Astrocyte (in vitro differentiated cells and primary cell): Measurements from ENCODE around the gene BCAS1. TPM values are rescaled to one million over a fixed set of nuclear protein-coding genes. Genes with fewer than 3 reads are reported as not detected.

Source experiments
- DNase-seq: peaks from one replicate; pipeline ENCODE4 v3.0.0-alpha.2; 2010; ENCODE audit warnings: low read depth
- FAIRE-seq: peaks from 2 replicates; lab custom pipeline; 2011; peaks lifted over from hg19 to GRCh38; lab: Jason Lieb, UNC
- H2AFZ ChIP-seq: 2 replicates; pipeline ENCODE4 v1.6.0; 2012; ENCODE audit warnings: low read depth, low read length, inconsistent platforms
- H3K27ac ChIP-seq: 2 replicates; pipeline ENCODE4 v1.5.1; 2011; ENCODE audit warnings: low read depth, low read length, inconsistent platforms
- H3K27me3 ChIP-seq: 2 replicates; pipeline ENCODE4 v1.6.0; 2011; ENCODE audit warnings: low read length, inconsistent platforms; ENCODE audit not compliant: insufficient read depth
- H3K36me3 ChIP-seq: 2 replicates; pipeline ENCODE4 v1.5.1; 2011; ENCODE audit warnings: low read length, inconsistent platforms; ENCODE audit not compliant: insufficient read depth
- H3K4me1 ChIP-seq: 2 replicates; pipeline ENCODE4 v1.5.1; 2011; ENCODE audit warnings: low read length, inconsistent platforms; ENCODE audit not compliant: insufficient read depth
- H3K4me2 ChIP-seq: 2 replicates; pipeline ENCODE4 v1.6.0; 2012; ENCODE audit warnings: low read length, inconsistent platforms
- H3K4me3 ChIP-seq: 2 replicates; pipeline ENCODE4 v1.5.1; 2011; ENCODE audit warnings: low read depth, mild to moderate bottlenecking, low read length, inconsistent platforms; ENCODE audit not compliant: insufficient read depth
- H3K79me2 ChIP-seq: 2 replicates; pipeline ENCODE4 v1.6.0; 2012; ENCODE audit warnings: mild to moderate bottlenecking, low read length, inconsistent platforms; ENCODE audit not compliant: insufficient read depth
- H3K9ac ChIP-seq: 2 replicates; pipeline ENCODE4 v1.6.0; 2012; ENCODE audit warnings: mild to moderate bottlenecking, low read length, inconsistent platforms
- H3K9me3 ChIP-seq: 2 replicates; pipeline ENCODE4 v1.5.1; 2012; ENCODE audit warnings: low read depth, mild to moderate bottlenecking, low read length, inconsistent platforms; ENCODE audit not compliant: insufficient read depth
- H4K20me1 ChIP-seq: 2 replicates; pipeline ENCODE4 v1.6.0; 2012; ENCODE audit warnings: low read length, inconsistent platforms; ENCODE audit not compliant: insufficient read depth
- H3K27ac Mint-ChIP-seq: one replicate; pipeline ENCODE4 v1.8.0; 2021; ENCODE audit warnings: mild to moderate bottlenecking, mixed read lengths; ENCODE audit not compliant: unreplicated experiment
- H3K27me3 Mint-ChIP-seq: one replicate; pipeline ENCODE4 v1.8.0; 2021; ENCODE audit warnings: low read depth, mixed read lengths; ENCODE audit not compliant: unreplicated experiment
- H3K36me3 Mint-ChIP-seq: one replicate; pipeline ENCODE4 v1.8.0; 2021; ENCODE audit warnings: low read depth, mixed read lengths; ENCODE audit not compliant: unreplicated experiment
- H3K4me1 Mint-ChIP-seq: one replicate; pipeline ENCODE4 v1.8.0; 2021; ENCODE audit warnings: low read depth, mixed read lengths; ENCODE audit not compliant: unreplicated experiment
- H3K4me3 Mint-ChIP-seq: one replicate; pipeline ENCODE4 v1.8.0; 2021; ENCODE audit warnings: mild to moderate bottlenecking, moderate library complexity, mixed read lengths; ENCODE audit not compliant: unreplicated experiment
- H3K9me3 Mint-ChIP-seq: one replicate; pipeline ENCODE4 v1.8.0; 2021; ENCODE audit warnings: mild to moderate bottlenecking, mixed read lengths; ENCODE audit not compliant: unreplicated experiment
- EZH2 ChIP-seq: IDR thresholded peaks from 2 replicates; pipeline ENCODE4 v1.6.1; 2012; ENCODE audit warnings: mild to moderate bottlenecking, low read length, inconsistent platforms; ENCODE audit not compliant: insufficient read depth
- total RNA-seq: library from RNA; stranded (reverse); gene quantifications from 2 replicates; pipeline ENCODE4 v1.2.1, GENCODE V29; 2021
- TF ChIP-seq, protein P1 (sequence below): IDR thresholded peaks from 2 replicates; pipeline ENCODE4 v1.5.1; 2011; ENCODE audit warnings: low read depth, mild to moderate bottlenecking, inconsistent platforms, low read length, moderate library complexity; ENCODE audit not compliant: insufficient read depth

BCAS1 gene
- total RNA-seq, 1 donor from 2014 or later: not detected

DNA sequence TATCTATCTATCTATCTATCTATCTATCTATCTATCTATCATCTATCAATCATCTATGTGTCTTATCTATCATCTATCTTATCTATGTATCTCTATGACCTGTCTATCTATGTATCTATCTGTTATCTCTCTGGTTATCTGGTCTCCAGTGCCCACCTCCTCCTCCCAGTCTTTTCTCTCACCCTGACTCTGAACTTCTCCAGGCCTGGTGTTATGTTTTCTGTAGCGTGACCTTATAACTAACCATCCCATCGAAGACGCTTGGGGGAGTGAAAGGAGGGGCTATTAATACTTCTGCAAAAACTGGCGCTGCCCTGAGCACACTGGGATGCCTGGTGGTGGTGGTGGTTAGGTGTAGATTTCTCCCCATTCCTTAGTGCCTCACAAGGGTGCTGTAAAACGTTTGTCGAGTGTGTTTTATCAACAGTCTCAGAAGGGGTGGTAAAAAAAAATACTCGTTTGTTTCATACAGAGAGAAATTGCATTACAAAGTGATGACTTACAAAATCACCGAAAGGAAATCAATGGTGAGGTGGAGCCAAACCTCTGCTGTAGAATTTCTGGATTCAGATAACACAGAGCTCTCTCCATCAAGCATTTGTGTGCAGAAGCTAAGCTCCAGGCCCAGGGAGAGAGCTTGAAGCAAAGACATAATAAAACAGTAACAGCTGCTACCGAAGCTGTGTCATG is 156.2 kb downstream of the BCAS1 start:
- peak overlapping the region; percentile 91 for H3K27ac ChIP-seq

DNA sequence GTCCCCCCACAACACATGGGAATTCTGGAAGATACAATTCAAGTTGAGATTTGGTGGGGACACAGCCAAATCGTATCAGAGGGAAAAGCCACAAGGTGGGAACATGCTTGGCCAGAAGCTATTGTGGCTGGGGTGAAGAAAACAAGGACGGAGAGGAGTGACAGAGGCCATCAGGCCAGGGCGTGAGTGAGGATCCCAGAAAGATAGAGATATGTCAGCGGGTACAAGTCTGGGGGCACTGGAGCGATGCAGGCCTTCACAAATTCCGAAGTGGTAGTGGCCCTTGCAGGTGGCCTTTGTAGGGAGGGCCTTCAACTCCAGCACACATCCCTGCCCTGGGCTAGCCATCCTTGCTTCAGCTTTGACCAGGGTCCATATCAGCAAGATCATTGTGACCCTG is 159.1 kb downstream of the BCAS1 start:
- Histone ChIP-seq H3K27ac (no peak overlapping the region), H3K4me1 (peaks cover 31% of the 10 kb centered on the region), H4K20me1 (no peaks in the 10 kb centered on the region), H3K36me3 (no peaks in the 10 kb centered on the region), H3K9ac (no peak overlapping the region), H3K4me3 (no peak overlapping the region), H3K27me3 (no peaks in the 10 kb centered on the region), H3K4me2 (no peak overlapping the region), H2AFZ (no peak overlapping the region), H3K9me3 (no peaks in the 10 kb centered on the region), H3K79me2 (no peaks in the 10 kb centered on the region)
- H3K4me1 Mint-ChIP-seq: peaks cover 30% of the 10 kb centered on the region
- H3K4me3 Mint-ChIP-seq: no peak overlapping the region
- peaks cover 2% of the 10 kb centered on the region for H3K9me3 Mint-ChIP-seq
- H3K27ac Mint-ChIP-seq: no peak overlapping the region
- FAIRE-seq: no peak
- no peak for TF ChIP-seq EZH2
- TF ChIP-seq, protein P1, sequence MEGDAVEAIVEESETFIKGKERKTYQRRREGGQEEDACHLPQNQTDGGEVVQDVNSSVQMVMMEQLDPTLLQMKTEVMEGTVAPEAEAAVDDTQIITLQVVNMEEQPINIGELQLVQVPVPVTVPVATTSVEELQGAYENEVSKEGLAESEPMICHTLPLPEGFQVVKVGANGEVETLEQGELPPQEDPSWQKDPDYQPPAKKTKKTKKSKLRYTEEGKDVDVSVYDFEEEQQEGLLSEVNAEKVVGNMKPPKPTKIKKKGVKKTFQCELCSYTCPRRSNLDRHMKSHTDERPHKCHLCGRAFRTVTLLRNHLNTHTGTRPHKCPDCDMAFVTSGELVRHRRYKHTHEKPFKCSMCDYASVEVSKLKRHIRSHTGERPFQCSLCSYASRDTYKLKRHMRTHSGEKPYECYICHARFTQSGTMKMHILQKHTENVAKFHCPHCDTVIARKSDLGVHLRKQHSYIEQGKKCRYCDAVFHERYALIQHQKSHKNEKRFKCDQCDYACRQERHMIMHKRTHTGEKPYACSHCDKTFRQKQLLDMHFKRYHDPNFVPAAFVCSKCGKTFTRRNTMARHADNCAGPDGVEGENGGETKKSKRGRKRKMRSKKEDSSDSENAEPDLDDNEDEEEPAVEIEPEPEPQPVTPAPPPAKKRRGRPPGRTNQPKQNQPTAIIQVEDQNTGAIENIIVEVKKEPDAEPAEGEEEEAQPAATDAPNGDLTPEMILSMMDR: no peak
- H3K36me3 Mint-ChIP-seq: no peaks in the 10 kb centered on the region
- DNase-seq: no peak
- H3K27me3 Mint-ChIP-seq: no peaks in the 10 kb centered on the region

More for the DNA sequence above, 156.2 kb downstream of the BCAS1 start:
- FAIRE-seq: no peak
- H3K27ac Mint-ChIP-seq: peak overlapping the region; percentile 95
- H3K9me3 Mint-ChIP-seq: peaks cover 4% of the 10 kb centered on the region
- no peaks in the 10 kb centered on the region for H3K9me3 ChIP-seq
- TF ChIP-seq, protein P1: no peak
- TF ChIP-seq EZH2: no peak
- no peaks in the 10 kb centered on the region for H3K36me3 ChIP-seq
- no peaks in the 10 kb centered on the region for H3K27me3 ChIP-seq
- peak; percentile 74 for DNase-seq
- H2AFZ ChIP-seq: peak overlapping the region; percentile 52
- no peaks in the 10 kb centered on the region for H3K27me3 Mint-ChIP-seq
- no peak overlapping the region for H3K4me3 ChIP-seq
- peaks cover 38% of the 10 kb centered on the region for H3K4me1 Mint-ChIP-seq
- H3K4me3 Mint-ChIP-seq: no peak overlapping the region
- H3K4me1 ChIP-seq: peaks cover 35% of the 10 kb centered on the region
- no peaks in the 10 kb centered on the region for H3K79me2 ChIP-seq
- peak overlapping the region; percentile 86 for H3K9ac ChIP-seq
- peak overlapping the region; percentile 87 for H3K4me2 ChIP-seq
- H3K36me3 Mint-ChIP-seq: no peaks in the 10 kb centered on the region
- no peaks in the 10 kb centered on the region for H4K20me1 ChIP-seq

DNA sequence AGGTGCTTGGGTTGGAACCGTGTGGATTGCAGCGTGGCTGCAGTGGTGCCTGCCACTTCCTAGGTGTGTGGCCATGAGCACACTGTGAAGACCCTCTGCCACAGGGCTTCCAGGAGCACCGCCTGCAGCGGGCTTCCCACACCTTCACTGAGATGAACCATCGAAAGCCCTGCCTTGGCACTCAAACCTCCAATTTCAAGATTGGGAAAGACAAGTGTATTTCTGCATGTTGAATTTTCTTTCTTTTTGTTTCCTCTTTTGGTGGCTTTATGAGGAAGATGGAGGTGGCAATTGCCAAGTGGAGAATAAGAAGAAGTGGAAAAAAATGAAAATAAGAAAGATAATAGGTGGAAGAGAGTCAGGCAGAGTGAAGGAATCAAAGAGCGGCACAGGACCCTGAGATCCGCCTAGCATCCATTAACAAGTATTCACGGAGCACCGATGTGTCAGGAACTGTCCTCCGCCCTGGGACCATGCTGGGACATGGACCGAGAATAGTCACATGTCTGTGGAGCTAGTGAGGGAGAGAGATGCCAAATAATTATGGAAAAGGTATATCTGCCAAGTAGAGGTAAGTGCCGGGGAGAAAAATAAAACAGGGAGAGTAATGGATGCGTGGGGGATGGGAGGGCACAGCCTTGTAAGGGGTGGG is 159.9 kb downstream of the BCAS1 start:
- Histone ChIP-seq H2AFZ (no peak overlapping the region), H3K36me3 (no peaks in the 10 kb centered on the region), H3K79me2 (no peaks in the 10 kb centered on the region), H3K27ac (no peak overlapping the region), H3K4me2 (no peak overlapping the region), H3K4me3 (no peak overlapping the region), H3K9me3 (no peaks in the 10 kb centered on the region), H3K9ac (no peak overlapping the region), H3K4me1 (peaks cover 28% of the 10 kb centered on the region), H3K27me3 (no peaks in the 10 kb centered on the region), H4K20me1 (no peaks in the 10 kb centered on the region)
- Mint-ChIP-seq H3K36me3 (no peaks in the 10 kb centered on the region), H3K4me1 (peaks cover 25% of the 10 kb centered on the region), H3K4me3 (no peak overlapping the region), H3K27me3 (no peaks in the 10 kb centered on the region), H3K9me3 (peaks cover 2% of the 10 kb centered on the region), H3K27ac (no peak overlapping the region)
- TF ChIP-seq EZH2: no peak
- TF ChIP-seq, protein P1: no peak
- no peak for DNase-seq
- FAIRE-seq: no peak
